Measurements from ENCODE around the gene LYST. TPM values are rescaled to one million over a fixed set of nuclear protein-coding genes. Genes with fewer than 3 reads are reported as not detected.

LYST gene
- total and polyA plus RNA-seq, 2 of the 8 experiments (the other 6 are each of a cell fraction or from before 2014, with no cell fraction given), result 0.29 to 0.58 TPM

DNA sequence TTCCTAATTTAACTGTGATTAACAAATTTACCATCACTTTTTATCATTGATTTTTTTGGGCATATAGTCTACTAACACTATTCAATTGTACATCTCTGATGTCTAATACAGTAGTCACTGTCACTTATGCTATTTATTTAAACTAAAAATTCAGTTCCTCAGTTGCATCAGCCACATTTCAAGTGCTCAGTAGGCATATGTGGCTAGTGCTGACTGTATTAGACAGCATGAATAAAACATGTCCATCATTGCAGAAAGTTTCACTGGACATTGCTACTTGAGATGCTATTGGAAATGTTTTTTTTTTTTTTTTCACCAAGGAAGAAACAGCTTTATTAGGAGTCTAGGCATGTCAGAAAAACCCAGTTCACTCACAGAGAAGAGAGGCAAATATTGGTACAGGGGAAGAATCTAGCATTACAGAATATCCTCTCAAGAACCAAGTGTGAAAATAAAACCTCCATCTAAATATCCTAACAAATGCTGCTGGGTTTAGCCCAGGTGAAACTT, 109.1 kb downstream of the LYST start (continued):
- TF ChIP-seq, protein P1, sequence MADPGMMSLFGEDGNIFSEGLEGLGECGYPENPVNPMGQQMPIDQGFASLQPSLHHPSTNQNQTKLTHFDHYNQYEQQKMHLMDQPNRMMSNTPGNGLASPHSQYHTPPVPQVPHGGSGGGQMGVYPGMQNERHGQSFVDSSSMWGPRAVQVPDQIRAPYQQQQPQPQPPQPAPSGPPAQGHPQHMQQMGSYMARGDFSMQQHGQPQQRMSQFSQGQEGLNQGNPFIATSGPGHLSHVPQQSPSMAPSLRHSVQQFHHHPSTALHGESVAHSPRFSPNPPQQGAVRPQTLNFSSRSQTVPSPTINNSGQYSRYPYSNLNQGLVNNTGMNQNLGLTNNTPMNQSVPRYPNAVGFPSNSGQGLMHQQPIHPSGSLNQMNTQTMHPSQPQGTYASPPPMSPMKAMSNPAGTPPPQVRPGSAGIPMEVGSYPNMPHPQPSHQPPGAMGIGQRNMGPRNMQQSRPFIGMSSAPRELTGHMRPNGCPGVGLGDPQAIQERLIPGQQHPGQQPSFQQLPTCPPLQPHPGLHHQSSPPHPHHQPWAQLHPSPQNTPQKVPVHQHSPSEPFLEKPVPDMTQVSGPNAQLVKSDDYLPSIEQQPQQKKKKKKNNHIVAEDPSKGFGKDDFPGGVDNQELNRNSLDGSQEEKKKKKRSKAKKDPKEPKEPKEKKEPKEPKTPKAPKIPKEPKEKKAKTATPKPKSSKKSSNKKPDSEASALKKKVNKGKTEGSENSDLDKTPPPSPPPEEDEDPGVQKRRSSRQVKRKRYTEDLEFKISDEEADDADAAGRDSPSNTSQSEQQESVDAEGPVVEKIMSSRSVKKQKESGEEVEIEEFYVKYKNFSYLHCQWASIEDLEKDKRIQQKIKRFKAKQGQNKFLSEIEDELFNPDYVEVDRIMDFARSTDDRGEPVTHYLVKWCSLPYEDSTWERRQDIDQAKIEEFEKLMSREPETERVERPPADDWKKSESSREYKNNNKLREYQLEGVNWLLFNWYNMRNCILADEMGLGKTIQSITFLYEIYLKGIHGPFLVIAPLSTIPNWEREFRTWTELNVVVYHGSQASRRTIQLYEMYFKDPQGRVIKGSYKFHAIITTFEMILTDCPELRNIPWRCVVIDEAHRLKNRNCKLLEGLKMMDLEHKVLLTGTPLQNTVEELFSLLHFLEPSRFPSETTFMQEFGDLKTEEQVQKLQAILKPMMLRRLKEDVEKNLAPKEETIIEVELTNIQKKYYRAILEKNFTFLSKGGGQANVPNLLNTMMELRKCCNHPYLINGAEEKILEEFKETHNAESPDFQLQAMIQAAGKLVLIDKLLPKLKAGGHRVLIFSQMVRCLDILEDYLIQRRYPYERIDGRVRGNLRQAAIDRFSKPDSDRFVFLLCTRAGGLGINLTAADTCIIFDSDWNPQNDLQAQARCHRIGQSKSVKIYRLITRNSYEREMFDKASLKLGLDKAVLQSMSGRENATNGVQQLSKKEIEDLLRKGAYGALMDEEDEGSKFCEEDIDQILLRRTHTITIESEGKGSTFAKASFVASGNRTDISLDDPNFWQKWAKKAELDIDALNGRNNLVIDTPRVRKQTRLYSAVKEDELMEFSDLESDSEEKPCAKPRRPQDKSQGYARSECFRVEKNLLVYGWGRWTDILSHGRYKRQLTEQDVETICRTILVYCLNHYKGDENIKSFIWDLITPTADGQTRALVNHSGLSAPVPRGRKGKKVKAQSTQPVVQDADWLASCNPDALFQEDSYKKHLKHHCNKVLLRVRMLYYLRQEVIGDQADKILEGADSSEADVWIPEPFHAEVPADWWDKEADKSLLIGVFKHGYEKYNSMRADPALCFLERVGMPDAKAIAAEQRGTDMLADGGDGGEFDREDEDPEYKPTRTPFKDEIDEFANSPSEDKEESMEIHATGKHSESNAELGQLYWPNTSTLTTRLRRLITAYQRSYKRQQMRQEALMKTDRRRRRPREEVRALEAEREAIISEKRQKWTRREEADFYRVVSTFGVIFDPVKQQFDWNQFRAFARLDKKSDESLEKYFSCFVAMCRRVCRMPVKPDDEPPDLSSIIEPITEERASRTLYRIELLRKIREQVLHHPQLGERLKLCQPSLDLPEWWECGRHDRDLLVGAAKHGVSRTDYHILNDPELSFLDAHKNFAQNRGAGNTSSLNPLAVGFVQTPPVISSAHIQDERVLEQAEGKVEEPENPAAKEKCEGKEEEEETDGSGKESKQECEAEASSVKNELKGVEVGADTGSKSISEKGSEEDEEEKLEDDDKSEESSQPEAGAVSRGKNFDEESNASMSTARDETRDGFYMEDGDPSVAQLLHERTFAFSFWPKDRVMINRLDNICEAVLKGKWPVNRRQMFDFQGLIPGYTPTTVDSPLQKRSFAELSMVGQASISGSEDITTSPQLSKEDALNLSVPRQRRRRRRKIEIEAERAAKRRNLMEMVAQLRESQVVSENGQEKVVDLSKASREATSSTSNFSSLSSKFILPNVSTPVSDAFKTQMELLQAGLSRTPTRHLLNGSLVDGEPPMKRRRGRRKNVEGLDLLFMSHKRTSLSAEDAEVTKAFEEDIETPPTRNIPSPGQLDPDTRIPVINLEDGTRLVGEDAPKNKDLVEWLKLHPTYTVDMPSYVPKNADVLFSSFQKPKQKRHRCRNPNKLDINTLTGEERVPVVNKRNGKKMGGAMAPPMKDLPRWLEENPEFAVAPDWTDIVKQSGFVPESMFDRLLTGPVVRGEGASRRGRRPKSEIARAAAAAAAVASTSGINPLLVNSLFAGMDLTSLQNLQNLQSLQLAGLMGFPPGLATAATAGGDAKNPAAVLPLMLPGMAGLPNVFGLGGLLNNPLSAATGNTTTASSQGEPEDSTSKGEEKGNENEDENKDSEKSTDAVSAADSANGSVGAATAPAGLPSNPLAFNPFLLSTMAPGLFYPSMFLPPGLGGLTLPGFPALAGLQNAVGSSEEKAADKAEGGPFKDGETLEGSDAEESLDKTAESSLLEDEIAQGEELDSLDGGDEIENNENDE (IDR thresholded peaks at IDR 0.05; ENCODE audit: insufficient replicate concordance, low read length), result no peak
- TF ChIP-seq SP1 (IDR thresholded peaks at IDR 0.05; ENCODE audit: low read depth, low read length) (no peak), POLR2A (IDR thresholded peaks at IDR 0.05; ENCODE audit: control extremely low read depth in 1 of 2, low read depth in 2 of 2, low read length in 2 of 2) (no peak), SP4 (IDR thresholded peaks at IDR 0.05; ENCODE audit: low read length) (no peak), ATF2 (IDR thresholded peaks at IDR 0.05; ENCODE audit: low read length) (no peak), NANOG (IDR thresholded peaks at IDR 0.05; ENCODE audit: insufficient read depth, low read depth, low read length, poor library complexity, severe bottlenecking) (no peak), ASH2L (IDR thresholded peaks at IDR 0.05; ENCODE audit: low read length) (no peak), EP300 (IDR thresholded peaks at IDR 0.05; ENCODE audit: borderline replicate concordance in 1 of 2, low read depth in 2 of 2, low read length in 2 of 2) (no peak), FOSL1 (IDR thresholded peaks at IDR 0.05; ENCODE audit: insufficient read depth, low read depth, low read length) (no peak), SRF (IDR thresholded peaks at IDR 0.05; ENCODE audit: low read depth, low read length) (no peak)

Data from H1 (cell line).